AG04450 (cell line): ENCODE data around the gene RABGAP1L. TPM values are rescaled to one million over a fixed set of nuclear protein-coding genes. Genes with fewer than 3 reads are reported as not detected.

Experiments used
- CTCF ChIA-PET: fragments of 300-600, 350-600 bp; formaldehyde crosslinking; extraction: SDS; loops from one replicate; lab custom pipeline; 2022; ENCODE audit warnings: antibody characterized with exemption, inconsistent platforms; lab: Charles Lee
- POLR2A ChIA-PET: fragments of 350-600 bp; formaldehyde crosslinking; extraction: SDS; loops from one replicate; lab custom pipeline; 2021; ENCODE audit warnings: antibody characterized with exemption, inconsistent platforms; lab: Yijun Ruan, JAX
- DNase-seq: peaks from one replicate; pipeline ENCODE4 v3.0.0-alpha.2; 2011; ENCODE audit warnings: low read depth, low spot score
- H3K27ac ChIP-seq: one replicate; pipeline ENCODE4 v1.5.1; 2012; ENCODE audit warnings: low read depth, low read length, control low read depth
- H3K27me3 ChIP-seq: one replicate; pipeline ENCODE4 v1.6.0; 2012; ENCODE audit warnings: low read length; ENCODE audit not compliant: control insufficient read depth, insufficient read depth
- H3K4me3 ChIP-seq: 2 replicates; pipeline ENCODE4 v1.5.1; 2011; ENCODE audit warnings: mild to moderate bottlenecking, low read depth, low read length, control low read depth
- H3K9me3 ChIP-seq: 2 replicates; pipeline ENCODE4 v1.5.1; 2012; ENCODE audit warnings: low read length; ENCODE audit not compliant: control insufficient read depth, insufficient read depth
- CTCF ChIP-seq: IDR thresholded peaks from 2 replicates; pipeline ENCODE4 v1.5.1; 2011; ENCODE audit warnings: low read depth, low read length, control low read depth, inconsistent platforms
- polyA plus RNA-seq: library from polyadenylated mRNA; depleted of rRNA; stranded (reverse); fragments of >200 nt; gene quantifications from 2 replicates; pipeline ENCODE4 v1.2.3, GENCODE V29; 2011

The RABGAP1L gene
- polyA plus RNA-seq, 1 experiment: 21.2 TPM

DNA sequence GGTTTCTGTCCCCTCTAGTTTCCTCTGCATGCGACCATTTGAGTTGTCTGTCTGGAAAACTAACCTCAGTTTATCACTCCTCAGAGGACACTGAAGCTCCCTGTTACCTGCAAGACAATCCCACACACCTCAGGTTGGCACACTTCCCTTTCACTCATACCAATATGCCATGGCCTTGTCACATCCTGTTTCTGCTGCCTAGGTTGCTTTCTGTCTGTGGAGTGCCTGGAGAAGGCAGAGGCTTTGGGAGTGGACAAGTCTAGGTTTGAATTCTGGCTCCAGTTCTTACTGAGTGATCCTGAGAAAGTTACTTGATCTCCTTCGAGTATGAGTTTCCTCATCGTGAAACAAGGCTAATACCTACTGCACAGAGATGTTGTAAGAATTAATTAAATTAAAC is 668.9 kb downstream of the RABGAP1L start:
- CTCF ChIA-PET: no interaction called here
- POLR2A ChIA-PET: no interaction called here
- H3K27me3 ChIP-seq: no peaks in the 10 kb centered on the region

GRCh38 chr1:174829990-174830389 is 670.7 kb downstream of the RABGAP1L start:
- Histone ChIP-seq H3K27me3 (no peaks in the 10 kb centered on the region), H3K4me3 (no peak overlapping the region), H3K9me3 (no peaks in the 10 kb centered on the region), H3K27ac (no peak overlapping the region)
- CTCF ChIA-PET: no interaction called here
- no peak for TF ChIP-seq CTCF
- POLR2A ChIA-PET: no interaction called here
- DNase-seq: no peak

More for the DNA sequence above, 668.9 kb downstream of the RABGAP1L start:
- DNase-seq: no peak
- Histone ChIP-seq H3K9me3 (no peaks in the 10 kb centered on the region), H3K4me3 (no peak overlapping the region), H3K27ac (no peak overlapping the region)
- no peak for TF ChIP-seq CTCF

GRCh38 chr1:174836543-174836942 is 677.2 kb downstream of the RABGAP1L start:
- no peak overlapping the region for H3K4me3 ChIP-seq
- no peak for DNase-seq
- H3K27ac ChIP-seq: no peak overlapping the region
- H3K9me3 ChIP-seq: no peaks in the 10 kb centered on the region
- ChIA-PET POLR2A (no interaction called here), CTCF (no interaction called here)
- TF ChIP-seq CTCF: no peak
- no peaks in the 10 kb centered on the region for H3K27me3 ChIP-seq

- no peaks in the 10 kb centered on the region for H3K27me3 ChIP-seq
- no peak overlapping the region for H3K4me3 ChIP-seq
- CTCF ChIA-PET: no interaction called here
- no peak for TF ChIP-seq CTCF
- no peaks in the 10 kb centered on the region for H3K9me3 ChIP-seq
- DNase-seq: no peak
- H3K27ac ChIP-seq: no peak overlapping the region
- POLR2A ChIA-PET: no interaction called here
Observed at GRCh38 chr1:174837386-174837785, 678.1 kb downstream of the RABGAP1L start.

- ChIA-PET CTCF (interaction anchor here (0.6 kb wide), 1 partner anchor 306 kb away, joined by 3 read pairs; no protein-coding TSS in a partner anchor), POLR2A (interaction anchor here (0.6 kb wide), 1 partner anchor 40 kb away, joined by 5 read pairs; no protein-coding TSS in a partner anchor)
- no peak overlapping the region for H3K4me3 ChIP-seq
- no peak overlapping the region for H3K27ac ChIP-seq
- no peaks in the 10 kb centered on the region for H3K9me3 ChIP-seq
- H3K27me3 ChIP-seq: no peaks in the 10 kb centered on the region
- DNase-seq: no peak
- no peak for TF ChIP-seq CTCF
Observed at GRCh38 chr1:174839211-174839610, 679.9 kb downstream of the RABGAP1L start.
